Measurements from ENCODE around the gene SDC4. TPM values are rescaled to one million over a fixed set of nuclear protein-coding genes. Genes with fewer than 3 reads are reported as not detected.
"Not testable (repeated sequence)": the region's sequence is repeated elsewhere in the genome, so short reads cannot be mapped to it uniquely, and the experiment has no call there.

Gene SDC4
- total RNA-seq, 4 donors from 2014 or later, result 50.4 to 168 (median 97.8) TPM

DNA sequence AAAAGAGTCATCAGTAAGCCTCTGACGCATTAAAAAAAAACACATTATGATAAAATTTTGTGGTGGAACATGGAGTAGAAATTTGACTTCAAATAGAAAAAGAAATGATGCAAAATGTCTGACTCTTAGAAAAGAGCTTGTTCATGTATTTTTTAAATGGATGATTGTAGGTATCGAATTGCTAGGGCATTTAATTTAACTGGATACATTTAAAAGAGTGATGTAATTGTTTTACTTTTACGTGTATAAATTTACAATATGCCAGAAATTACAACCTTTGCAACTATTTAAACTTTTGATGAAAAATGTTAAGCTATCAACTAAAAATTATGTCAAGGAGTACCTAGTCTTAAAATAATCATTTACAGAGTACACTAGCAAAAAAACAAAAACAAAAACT is 4.5 kb upstream of the SDC4 start:
- TF ChIP-seq POLR2A (IDR thresholded peaks at IDR 0.05), result no peak
- TF ChIP-seq, protein P1, sequence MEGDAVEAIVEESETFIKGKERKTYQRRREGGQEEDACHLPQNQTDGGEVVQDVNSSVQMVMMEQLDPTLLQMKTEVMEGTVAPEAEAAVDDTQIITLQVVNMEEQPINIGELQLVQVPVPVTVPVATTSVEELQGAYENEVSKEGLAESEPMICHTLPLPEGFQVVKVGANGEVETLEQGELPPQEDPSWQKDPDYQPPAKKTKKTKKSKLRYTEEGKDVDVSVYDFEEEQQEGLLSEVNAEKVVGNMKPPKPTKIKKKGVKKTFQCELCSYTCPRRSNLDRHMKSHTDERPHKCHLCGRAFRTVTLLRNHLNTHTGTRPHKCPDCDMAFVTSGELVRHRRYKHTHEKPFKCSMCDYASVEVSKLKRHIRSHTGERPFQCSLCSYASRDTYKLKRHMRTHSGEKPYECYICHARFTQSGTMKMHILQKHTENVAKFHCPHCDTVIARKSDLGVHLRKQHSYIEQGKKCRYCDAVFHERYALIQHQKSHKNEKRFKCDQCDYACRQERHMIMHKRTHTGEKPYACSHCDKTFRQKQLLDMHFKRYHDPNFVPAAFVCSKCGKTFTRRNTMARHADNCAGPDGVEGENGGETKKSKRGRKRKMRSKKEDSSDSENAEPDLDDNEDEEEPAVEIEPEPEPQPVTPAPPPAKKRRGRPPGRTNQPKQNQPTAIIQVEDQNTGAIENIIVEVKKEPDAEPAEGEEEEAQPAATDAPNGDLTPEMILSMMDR (IDR thresholded peaks at IDR 0.05 in 4 of 5, conservative IDR thresholded peaks at IDR 0.05 in 1 of 5), result no peak
- Histone ChIP-seq H3K4me1 (peaks cover 11 to 25% of the 10 kb centered on the region in 2 donors), H3K36me3 (no peaks in the 10 kb centered on the region), H3K27ac (no peak overlapping the region), H3K27me3 (no peaks in the 10 kb centered on the region), H3K9me3 (no peaks in the 10 kb centered on the region), H3K4me3 (no peak overlapping the region)
- no peak for ATAC-seq
- no peak for DNase-seq
- intact Hi-C loops (cut with DNase I; ENCODE audit: low total_unique reads) (loop anchor here (10.0 kb wide), 1 partner anchor 858 kb away; no protein-coding TSS in a partner anchor), in situ Hi-C loops (cut with MboI; ENCODE audit: low sequenced_read_pairs in 4 of 4) (loop anchor here in 1 of 4 donors (25.0 kb wide), 1 partner anchor 1140 kb away; the partner anchor contains the start of gene OSER1)

- H3K9me3 ChIP-seq, H3K4me3 ChIP-seq, DNase-seq, H3K27ac ChIP-seq, H3K27me3 ChIP-seq, H3K36me3 ChIP-seq, ATAC-seq: not testable (repeated sequence)
- H3K4me1 ChIP-seq, result peaks cover 0 to 22% of the 10 kb centered on the region in 2 donors
- intact Hi-C loops (cut with DNase I; ENCODE audit: low total_unique reads) (loop anchor here (10.0 kb wide), 1 partner anchor 856 kb away; no protein-coding TSS in a partner anchor), in situ Hi-C loops (cut with MboI; ENCODE audit: low sequenced_read_pairs in 4 of 4) (loop anchor here in 1 of 4 donors (25.0 kb wide), 1 partner anchor 1138 kb away; the partner anchor contains the start of gene OSER1)
These were observed 2.6 kb upstream of the SDC4 start for GRCh38 chr20:45350795-45351194.

DNA sequence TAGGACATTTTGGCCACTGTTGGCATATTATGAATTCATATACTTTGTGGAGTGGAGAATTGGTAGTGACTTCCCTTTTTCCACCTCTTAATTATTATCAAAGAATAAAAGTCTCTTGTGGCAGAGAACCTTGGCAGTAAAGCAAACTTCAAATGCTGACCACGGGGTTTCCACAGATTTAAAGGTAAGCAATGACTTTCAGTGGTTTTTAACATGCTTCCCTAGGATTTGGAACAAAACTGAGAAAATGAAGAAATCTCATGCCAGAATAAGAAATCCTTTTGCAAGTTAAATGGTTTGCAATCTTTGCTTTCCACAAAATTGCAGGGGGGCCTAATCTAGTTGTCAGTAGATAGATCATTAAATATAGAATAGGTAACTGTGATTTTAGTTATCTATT is 2.0 kb upstream of the SDC4 start:
- Histone ChIP-seq H3K27me3 (no peaks in the 10 kb centered on the region), H3K36me3 (no peaks in the 10 kb centered on the region), H3K27ac (peak overlapping the region in 3 of 4 donors; percentile 90 to 100 (median 99)), H3K9me3 (no peaks in the 10 kb centered on the region), H3K4me3 (no peak overlapping the region), H3K4me1 (peaks cover 5 to 24% of the 10 kb centered on the region in 2 donors)
- ATAC-seq, result no peak
- no peak for TF ChIP-seq POLR2A (IDR thresholded peaks at IDR 0.05)
- TF ChIP-seq, protein P1 (IDR thresholded peaks at IDR 0.05 in 4 of 5, conservative IDR thresholded peaks at IDR 0.05 in 1 of 5), result no peak
- no peak for DNase-seq
- intact Hi-C loops (cut with DNase I; ENCODE audit: low total_unique reads) (loop anchor here (10.0 kb wide), 1 partner anchor 855 kb away; no protein-coding TSS in a partner anchor), in situ Hi-C loops (cut with MboI; ENCODE audit: low sequenced_read_pairs in 4 of 4) (loop anchor here in 1 of 4 donors (25.0 kb wide), 1 partner anchor 1138 kb away; the partner anchor contains the start of gene OSER1)

GRCh38 chr20:45347297-45347935 is 808 bp downstream of the SDC4 start:
- DNase-seq (peak in 1 of 2 donors; percentile 58), ATAC-seq (no peak)
- no peaks in the 10 kb centered on the region for H3K27me3 ChIP-seq
- H3K4me1 ChIP-seq, result peaks cover 28 to 52% of the 10 kb centered on the region in 2 donors
- H3K36me3 ChIP-seq, result no peaks in the 10 kb centered on the region
- peak overlapping the region; percentile 90 to 100 (median 98) for H3K27ac ChIP-seq
- no peak for TF ChIP-seq POLR2A (IDR thresholded peaks at IDR 0.05)
- TF ChIP-seq, protein P1 (IDR thresholded peaks at IDR 0.05 in 4 of 5, conservative IDR thresholded peaks at IDR 0.05 in 1 of 5), result no peak
- in situ Hi-C loops (cut with MboI; ENCODE audit: low sequenced_read_pairs in 4 of 4), result loop anchor here in 2 of 4 donors (25.0 kb wide), 2 partner anchors 1135 to 1160 kb away; partner anchors contain the start of genes JPH2 (in 1 of the 2) and OSER1 (in 1 of the 2)
- no peaks in the 10 kb centered on the region for H3K9me3 ChIP-seq
- intact Hi-C loops (cut with DNase I; ENCODE audit: low total_unique reads), result no loop called here
- H3K4me3 ChIP-seq, result peak overlapping the region; percentile 60 to 97 (median 91)

GRCh38 chr20:45346851-45347250 is 1.4 kb downstream of the SDC4 start:
- Histone ChIP-seq H3K27me3 (no peaks in the 10 kb centered on the region), H3K27ac (peak overlapping the region; percentile 90 to 100 (median 98)), H3K9me3 (no peaks in the 10 kb centered on the region), H3K4me3 (peak overlapping the region; percentile 60 to 97 (median 91)), H3K4me1 (peaks cover 32 to 55% of the 10 kb centered on the region in 2 donors), H3K36me3 (no peaks in the 10 kb centered on the region)
- no peak for ATAC-seq
- no peak for DNase-seq
- TF ChIP-seq POLR2A (IDR thresholded peaks at IDR 0.05), result no peak
- TF ChIP-seq, protein P1 (IDR thresholded peaks at IDR 0.05 in 4 of 5, conservative IDR thresholded peaks at IDR 0.05 in 1 of 5), result no peak
- intact Hi-C loops (cut with DNase I; ENCODE audit: low total_unique reads), result no loop called here
- in situ Hi-C loops (cut with MboI; ENCODE audit: low sequenced_read_pairs in 4 of 4), result loop anchor here in 2 of 4 donors (25.0 kb wide), 2 partner anchors 1135 to 1160 kb away; partner anchors contain the start of genes JPH2 (in 1 of the 2) and OSER1 (in 1 of the 2)
